GM19467 (cell line): ENCODE measurements around the gene NUDT12.

Experiments used
- ATAC-seq: cut with Tn5 transposase; IDR thresholded peaks from one replicate; pipeline ENCODE4 v1.9.1; 2021; ENCODE audit warnings: mild to moderate bottlenecking, moderate library complexity; ENCODE audit not compliant: unreplicated experiment

Gene NUDT12

DNA sequence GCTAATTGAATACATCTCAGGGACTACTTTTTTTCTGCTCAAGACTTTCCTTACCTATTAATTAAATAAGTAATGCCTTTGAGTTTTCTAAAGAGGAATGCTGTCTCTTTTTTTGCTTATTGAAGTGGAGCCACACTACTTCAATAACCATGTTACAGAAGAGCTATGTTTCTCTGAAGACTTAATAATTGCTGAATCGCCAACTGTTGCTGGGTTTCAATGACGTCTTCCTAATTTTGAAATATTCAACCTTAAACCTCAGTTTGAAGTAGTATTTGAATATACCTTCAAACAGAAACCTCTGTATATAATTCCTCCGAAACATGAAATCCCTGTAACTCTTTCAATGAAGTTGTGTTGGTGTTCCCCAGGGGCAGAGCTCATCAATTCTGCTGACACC is 21.0 kb downstream of the NUDT12 start:
- no peak for ATAC-seq

DNA sequence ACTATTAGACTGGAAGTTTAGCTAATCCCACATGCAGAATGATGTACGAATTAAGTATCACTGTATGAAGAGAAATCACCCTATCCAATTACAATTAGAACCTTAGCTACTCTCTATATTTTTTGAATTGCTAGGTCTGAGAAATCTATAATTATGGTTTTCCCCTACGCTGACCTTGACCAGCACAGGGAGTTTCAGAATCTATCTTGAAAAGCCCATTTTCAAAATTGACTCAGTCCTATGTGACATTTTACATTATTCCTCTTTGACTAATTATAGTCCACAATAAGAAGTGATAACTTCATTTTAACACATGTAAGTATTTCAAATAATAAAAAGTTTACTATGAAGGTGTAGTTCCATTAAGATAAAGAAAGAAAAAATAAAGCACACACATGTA is 21.5 kb downstream of the NUDT12 start:
- no peak for ATAC-seq

DNA sequence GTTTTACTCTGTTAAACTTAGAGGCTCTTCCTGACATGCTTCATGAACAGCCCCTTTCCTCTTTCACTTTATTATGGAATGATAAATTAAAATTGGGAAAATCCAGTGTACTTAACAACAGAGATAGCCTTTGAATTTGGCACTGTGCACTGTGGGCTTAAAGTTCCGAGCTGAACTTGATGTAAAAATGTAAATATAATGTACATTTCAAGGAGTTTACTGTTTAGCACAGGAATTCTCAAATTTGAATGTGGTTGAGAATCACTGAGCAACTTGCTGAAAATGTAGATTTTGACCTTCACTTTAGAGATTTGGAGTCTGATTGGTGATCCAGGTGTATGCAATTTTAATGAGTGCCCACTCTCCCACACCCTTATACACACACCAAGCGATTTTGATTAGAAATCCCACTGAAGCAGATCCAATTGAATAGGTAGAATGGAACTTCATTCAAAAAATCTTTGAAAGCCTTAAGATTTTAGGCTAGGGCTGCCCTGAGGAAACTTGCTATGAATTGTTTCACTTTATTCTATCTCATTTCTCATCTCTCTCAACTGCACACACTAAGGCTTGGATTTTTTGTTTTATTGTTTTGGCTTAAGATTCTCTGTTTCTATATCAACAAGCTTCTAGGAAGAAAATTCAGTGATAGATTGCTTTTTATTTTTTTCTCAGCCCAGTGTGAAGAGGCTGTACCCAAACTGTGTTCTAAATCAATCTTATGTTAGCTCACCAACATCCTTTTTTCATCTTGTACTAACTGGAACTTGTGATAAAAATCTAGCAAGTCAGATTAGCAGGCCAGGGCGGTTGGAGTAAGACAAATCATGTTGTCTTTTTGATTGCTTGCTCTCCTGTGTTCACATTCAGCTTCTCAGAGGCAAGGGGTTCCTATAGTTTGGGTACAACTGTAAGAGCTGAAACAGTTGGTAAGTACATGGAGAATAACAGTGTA is 22.9 kb downstream of the NUDT12 start:
- no peak for ATAC-seq

DNA sequence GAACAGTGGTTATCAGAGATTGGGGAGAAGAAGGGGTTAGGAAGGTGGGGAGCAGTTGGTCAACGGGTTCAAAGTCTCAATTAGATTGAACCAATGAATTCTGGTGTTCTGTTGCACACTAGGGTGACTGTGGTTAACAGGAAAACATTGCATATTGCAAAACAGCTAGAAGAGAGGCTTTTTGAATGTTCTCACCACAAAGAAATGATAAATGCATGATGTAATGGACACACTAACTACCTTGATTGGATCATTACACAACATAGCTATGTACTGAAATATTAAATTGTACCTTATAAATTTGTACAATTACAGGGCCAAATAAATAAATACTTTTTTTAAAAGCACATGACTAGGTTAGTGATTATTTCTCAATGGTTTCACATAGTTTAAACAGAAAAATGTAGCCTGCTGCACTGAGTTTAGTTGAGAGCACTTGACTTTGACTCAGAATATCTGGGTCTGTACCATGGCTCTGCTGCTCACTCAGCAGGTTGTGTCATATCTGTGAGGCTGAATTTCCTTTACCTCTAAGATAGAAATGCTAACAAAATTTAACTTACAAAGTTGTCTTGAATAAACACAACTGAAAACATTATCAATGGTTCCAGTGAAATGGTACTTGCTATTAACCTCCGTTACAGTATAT is 30.4 kb downstream of the NUDT12 start:
- ATAC-seq: no peak

DNA sequence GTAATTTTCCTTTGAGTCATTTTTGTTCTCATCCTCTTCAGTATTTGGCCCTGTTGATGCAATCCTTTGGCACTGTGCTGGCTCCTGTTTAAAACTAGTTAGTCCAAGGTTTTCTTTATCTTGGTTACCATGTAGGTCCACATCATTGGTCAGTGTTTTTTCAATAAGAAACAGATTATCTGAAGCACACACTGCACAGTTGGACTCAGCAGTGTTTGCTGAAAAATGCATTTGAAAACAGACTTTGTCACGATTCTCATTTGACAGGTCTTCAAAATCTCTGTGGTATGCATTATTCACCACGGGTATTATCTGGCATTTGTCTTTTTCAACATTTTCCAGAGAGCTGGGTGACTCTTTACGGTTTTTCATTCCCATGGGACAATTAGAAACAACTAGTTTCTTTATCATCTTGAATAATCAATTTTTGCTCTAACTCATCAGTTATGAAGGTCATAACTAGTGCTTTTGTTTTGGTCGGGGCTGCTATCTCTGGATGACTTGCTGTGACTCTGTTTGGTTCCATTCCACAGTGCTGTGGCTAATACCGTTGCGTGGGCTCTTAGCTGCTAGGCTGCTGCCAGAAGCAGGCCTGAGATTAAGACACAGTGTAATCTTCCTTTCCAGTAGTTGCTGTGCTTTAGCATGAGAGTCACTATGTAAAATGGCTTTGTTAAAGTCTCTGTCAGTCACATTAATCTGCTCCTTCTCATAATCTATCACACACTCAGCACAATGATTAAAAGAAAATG is 36.2 kb downstream of the NUDT12 start:
- ATAC-seq: no peak

DNA sequence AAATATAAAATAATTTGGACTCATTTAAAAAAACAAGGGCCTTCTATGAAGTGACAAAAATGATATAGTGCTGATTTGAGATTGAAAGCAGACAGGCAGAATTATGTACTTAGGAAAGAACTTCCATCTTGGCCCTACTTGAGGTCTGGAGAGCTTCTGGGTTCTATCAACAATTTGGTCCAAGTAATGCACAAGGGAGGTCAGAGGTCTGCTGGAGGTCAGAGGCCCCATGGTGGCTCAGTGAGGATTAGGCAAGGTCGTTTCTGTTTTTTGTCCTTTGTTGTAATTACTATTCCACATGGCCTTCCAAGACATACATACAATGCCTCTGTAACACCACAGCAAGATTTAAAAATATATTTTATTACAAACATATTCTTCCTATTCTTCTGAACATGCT is 37.2 kb downstream of the NUDT12 start:
- no peak for ATAC-seq

DNA sequence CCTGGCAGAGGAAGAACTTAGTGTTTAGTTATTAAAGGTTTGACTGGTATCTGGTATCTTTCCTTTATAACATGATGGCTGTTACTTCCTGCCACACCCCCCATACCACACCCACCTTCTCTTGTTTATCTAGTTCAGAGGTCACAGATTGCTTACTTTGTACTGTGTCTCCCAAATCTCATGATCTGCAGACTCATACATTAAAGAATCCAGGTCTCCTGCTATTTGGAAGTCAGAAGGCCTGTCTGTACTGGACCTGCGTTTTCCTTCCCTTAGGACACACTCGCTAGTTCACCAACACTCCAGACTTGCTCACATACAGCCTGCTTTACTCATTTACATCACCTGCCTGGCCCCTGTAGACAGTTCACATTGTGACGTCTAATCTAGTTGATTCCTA is 39.3 kb downstream of the NUDT12 start:
- no peak for ATAC-seq

DNA sequence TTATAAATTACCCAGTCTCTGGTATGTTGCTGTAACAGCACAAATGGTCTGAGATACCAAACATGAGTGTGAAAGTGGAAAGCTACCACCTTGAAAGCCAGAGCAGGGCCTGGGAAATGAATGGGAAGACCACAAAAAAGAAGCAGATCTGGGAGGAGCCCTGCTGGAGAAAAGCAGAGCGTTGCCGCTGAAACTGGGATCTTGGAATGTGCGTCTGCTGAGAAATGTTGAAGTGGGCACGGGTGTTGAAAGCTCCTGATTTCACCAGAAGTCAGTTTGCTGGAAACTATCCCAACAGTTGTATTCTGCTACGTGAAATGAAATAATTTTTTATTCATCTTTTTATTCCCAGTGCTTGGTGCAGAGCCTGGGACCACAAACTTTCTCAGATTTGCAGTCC is 40.0 kb downstream of the NUDT12 start:
- ATAC-seq: no peak

DNA sequence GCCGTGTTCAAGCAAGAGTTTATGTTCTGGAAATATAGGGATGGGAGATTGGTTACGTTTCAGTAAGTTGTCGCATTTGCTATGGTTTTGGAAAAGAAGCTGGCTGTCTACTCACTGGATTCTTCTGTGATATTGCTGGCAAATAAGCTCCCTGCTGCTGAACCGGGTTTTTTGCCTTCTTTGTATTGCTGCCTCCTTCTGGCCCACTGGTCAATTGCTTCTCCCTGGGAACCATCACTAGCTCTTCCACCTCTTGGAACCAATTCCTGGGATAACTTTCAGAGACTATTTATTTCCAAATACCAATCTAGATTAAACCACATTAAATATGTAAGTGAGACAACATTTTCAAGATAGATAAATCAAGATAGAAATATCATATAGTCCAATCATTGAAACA is 43.0 kb downstream of the NUDT12 start:
- ATAC-seq: no peak

DNA sequence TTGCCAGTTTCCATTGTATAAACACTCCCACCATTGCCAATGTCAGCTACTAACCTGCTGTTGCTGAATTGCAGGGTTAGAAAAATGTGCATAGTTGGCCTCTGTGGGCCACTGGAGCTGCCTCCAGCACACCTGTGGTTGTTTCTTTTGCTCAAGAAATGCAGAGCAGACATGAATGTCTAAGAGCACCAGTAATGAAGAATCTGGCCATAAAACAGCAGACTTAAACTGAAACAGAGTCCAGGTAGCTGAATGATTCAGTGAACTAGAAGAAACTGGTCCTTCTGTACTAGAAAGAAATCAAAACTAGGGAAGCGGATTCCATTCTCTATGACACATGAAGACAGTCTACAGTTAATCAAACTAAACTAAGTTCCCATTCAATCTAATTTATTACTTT is 48.2 kb downstream of the NUDT12 start:
- no peak for ATAC-seq

DNA sequence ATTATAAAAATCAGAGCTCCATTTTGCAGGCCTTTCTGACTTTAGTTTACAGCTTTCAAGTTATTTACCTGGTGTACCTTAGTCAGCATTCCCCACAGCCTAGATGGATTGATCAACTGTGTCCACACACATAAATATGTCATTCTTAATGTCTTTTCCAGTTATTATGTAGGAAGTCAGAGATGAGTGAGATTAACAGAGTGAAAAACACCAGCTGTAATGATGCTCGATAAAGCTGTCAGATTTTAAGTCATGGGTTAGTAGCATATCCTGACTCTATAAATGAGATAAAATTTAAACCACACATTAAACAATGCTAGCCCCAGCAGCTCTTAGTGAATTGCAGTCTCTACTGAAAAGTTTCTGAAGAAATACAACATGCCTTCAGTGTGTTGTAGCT is 48.9 kb downstream of the NUDT12 start:
- no peak for ATAC-seq

DNA sequence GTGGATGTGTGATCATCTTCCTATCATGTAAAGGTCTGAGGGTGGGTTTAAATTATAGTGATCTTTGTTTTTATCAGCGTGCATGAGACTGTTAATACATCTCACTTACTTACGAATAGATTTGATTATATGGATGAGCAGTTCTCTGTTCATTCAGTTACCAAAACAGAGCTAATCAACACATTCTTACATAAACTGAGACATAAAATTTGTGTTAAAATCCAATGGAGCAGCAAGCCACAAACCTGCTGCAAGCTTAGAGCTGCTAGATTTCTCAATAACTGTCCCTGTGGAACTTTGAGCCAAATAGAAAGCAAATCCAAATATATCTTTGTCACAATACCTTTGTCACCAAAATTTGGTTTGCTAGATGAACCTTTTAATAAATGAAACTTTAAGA is 50.1 kb downstream of the NUDT12 start:
- no peak for ATAC-seq

DNA sequence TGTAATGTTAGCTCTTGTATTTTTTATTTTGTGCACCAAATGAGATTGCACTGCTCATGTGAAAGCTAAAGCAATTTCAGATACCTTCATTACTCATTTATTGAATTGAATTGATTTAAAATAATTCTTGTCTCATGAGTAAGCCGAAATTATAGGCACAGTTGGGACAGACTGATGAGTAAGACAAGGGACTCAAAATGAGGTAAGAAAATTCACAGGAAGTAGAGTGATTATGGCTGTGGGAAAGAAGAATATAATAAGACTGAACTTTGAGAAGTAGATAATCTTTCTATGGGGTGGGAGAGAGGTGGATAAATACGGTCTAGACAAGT is 51.1 kb downstream of the NUDT12 start:
- ATAC-seq: no peak

DNA sequence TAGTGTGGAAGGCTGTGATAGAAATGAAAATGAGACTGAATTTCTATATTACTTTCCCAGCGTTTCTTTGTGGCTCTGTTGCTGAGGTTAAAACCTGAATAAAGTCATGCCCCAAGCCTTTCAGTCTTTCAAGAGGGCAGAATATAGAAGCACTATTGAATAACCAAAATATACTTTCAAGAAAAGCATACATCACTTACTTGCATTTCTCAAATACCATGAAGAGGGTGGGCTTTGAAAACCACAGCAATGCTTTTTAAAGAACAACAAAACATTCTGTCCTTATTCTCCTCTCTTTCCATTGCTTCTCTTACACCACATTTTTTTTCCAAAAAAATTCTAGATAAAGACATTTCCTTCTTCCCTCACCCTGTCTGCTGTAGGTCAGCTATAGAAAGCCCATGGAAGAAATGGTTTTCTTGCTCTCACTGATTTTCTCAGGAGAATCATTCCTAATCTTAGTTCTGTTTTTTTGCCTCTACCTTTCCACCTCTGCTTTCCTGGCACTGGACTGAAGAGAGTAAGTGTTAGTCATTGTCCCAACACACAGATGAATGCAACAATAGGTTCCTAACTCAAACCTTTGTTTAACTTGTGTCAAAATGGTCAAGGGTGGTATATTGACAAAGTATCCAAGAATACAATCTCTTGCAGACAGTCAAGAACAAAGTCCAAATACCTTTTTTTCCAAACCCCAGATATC is 51.6 kb downstream of the NUDT12 start:
- no peak for ATAC-seq

DNA sequence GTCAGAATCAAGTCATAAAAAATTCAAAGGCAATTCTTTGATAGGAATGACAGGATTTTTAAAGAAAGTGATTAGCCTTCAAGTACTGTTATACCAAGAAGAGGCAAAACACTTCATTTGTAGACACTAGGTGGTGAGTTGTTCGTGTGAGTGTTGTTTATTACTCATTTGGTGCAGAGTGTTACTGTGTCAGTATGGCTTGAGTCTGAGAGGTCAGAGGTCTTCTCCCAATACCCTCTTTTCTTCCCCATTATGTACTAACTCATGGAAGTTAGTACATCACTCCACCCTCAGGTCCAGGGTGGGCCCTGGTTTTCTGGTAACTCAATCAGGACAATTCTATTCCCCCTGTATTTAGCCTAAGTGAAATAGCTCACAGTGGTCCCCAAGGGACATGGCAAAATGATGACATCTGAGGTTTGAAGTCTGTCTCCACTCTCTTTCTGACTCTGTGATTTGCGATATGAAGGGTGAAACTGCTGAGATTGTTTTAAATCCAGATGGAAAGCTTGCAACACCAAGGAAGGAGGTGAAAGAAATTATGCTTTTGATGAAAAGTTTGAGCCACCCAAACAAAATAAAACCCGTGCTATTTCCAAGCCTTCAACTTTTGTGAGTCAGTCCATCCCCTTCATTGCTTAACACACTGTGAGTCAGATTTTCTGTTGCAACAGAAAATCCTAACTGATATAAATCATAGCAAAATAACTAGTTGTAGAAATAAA is 56.8 kb downstream of the NUDT12 start:
- ATAC-seq: no peak

DNA sequence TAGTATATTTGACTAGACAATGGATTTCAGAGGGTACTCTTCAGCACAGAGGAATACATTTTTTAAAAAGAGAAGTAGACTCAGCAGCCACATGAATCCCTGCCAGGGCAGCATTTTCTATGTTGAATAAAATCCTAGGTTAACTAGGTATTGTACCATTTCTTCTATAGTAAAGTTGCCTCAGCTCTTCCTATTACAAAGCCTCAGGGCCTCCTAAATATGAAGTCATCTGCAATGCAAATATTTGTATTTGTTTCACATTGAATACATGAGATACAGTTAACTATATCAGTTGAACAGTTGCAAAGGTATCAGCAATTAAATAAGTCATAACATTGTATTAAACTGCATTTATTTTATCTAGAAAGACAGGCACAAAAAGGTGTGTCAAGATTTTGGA is 59.5 kb downstream of the NUDT12 start:
- ATAC-seq: no peak

DNA sequence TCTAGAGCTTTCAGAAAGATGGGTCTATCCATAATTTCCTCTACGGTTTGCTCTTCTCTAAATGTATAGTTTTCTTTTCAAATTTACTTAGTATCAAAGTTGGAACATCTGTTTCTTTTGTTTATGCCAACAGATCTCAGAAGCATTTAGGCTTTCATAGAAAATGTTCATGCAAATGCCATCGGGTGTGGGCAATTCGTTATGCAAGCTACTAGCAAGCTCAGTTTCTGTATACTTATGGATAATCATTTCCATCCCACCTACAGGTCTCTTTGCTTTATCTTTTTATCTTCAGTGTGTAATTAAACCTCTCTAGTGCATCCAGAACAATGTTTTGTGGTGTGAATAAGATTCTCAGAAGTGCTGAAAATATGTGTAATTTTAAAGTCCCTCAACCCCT is 59.9 kb downstream of the NUDT12 start:
- no peak for ATAC-seq
